Hepatocyte (in vitro differentiated cells): Measurements from ENCODE around the gene ANKS1B. TPM values are rescaled to one million over a fixed set of nuclear protein-coding genes. Genes with fewer than 3 reads are reported as not detected.

Source experiments
- DNase-seq: peaks from one replicate; pipeline ENCODE4 v3.0.0-alpha.2; 2016; ENCODE audit warnings: low spot score
- H2AFZ ChIP-seq: fragments of 200-600 bp; sonication (generic); 2 replicates; pipeline ENCODE4 v1.6.0; 2016; ENCODE audit warnings: antibody characterized with exemption, mild to moderate bottlenecking
- H3K27ac ChIP-seq: fragments of 200-600 bp; sonication (generic); 2 replicates; pipeline ENCODE4 v1.5.1; 2016; ENCODE audit warnings: mild to moderate bottlenecking
- H3K27me3 ChIP-seq: fragments of 200-600 bp; sonication (generic); 2 replicates; pipeline ENCODE4 v1.6.1; 2016
- H3K36me3 ChIP-seq: fragments of 200-600 bp; sonication (generic); replicated peaks from 2 replicates; pipeline ENCODE4 v1.5.1; 2016; ENCODE audit warnings: low read depth; ENCODE audit not compliant: insufficient read depth
- H3K4me1 ChIP-seq: fragments of 200-600 bp; sonication (generic); 2 replicates; pipeline ENCODE4 v1.5.1; 2016; ENCODE audit warnings: mild to moderate bottlenecking, moderate library complexity; ENCODE audit not compliant: insufficient read depth
- H3K4me2 ChIP-seq: fragments of 200-600 bp; sonication (generic); 2 replicates; pipeline ENCODE4 v1.6.0; 2016
- H3K4me3 ChIP-seq: fragments of 200-600 bp; sonication (generic); 2 replicates; pipeline ENCODE4 v1.5.1; 2016; ENCODE audit warnings: mild to moderate bottlenecking
- H3K79me2 ChIP-seq: fragments of 200-600 bp; sonication (generic); 2 replicates; pipeline ENCODE4 v1.6.0; 2017; ENCODE audit warnings: mild to moderate bottlenecking
- H3K9me2 ChIP-seq: fragments of 200-600 bp; sonication (generic); replicated peaks from 2 replicates; pipeline ENCODE4 v1.6.0; 2017; ENCODE audit warnings: mild to moderate bottlenecking; ENCODE audit not compliant: insufficient read depth
- H3K9me3 ChIP-seq: fragments of 200-600 bp; sonication (generic); 2 replicates; pipeline ENCODE4 v1.5.1; 2016; ENCODE audit warnings: low read depth, mild to moderate bottlenecking
- H4K20me1 ChIP-seq: fragments of 200-600 bp; sonication (generic); 2 replicates; pipeline ENCODE4 v1.6.0; 2016; ENCODE audit warnings: mild to moderate bottlenecking; ENCODE audit not compliant: insufficient read depth, poor library complexity, severe bottlenecking
- CTCF ChIP-seq: fragments of 200-600 bp; sonication (generic); IDR thresholded peaks from 2 replicates; pipeline ENCODE4 v1.5.1; 2016; ENCODE audit warnings: antibody characterized with exemption, mild to moderate bottlenecking; ENCODE audit not compliant: poor library complexity
- EZH2 ChIP-seq: fragments of 200-600 bp; sonication (generic); IDR thresholded peaks from 2 replicates; pipeline ENCODE4 v1.6.1; 2016; ENCODE audit warnings: antibody characterized with exemption, mild to moderate bottlenecking, borderline replicate concordance
- EZH2phosphoT487 ChIP-seq: fragments of 200-600 bp; sonication (generic); IDR thresholded peaks from one replicate; pipeline ENCODE4 v1.6.1; 2018; ENCODE audit warnings: antibody characterized with exemption, mild to moderate bottlenecking, low read depth, moderate library complexity; ENCODE audit not compliant: unreplicated experiment, severe bottlenecking
- WGBS: methylation state at CpG from one replicate; pipeline ENCODE4 v1.1.6; 2016; ENCODE audit warnings: low lambda C conversion rate; ENCODE audit errors: missing lambda C conversion rate; 5-methylcytosine and 5-hydroxymethylcytosine counted together
- polyA plus RNA-seq: library from polyadenylated mRNA; unstranded; fragments of >200 nt; fragmentation: Nextera tagmentation; extraction: Ambion mirVana; gene quantifications from 2 replicates; pipeline ENCODE4 v1.2.1, GENCODE V29; 2016
- total RNA-seq: library from RNA; depleted of rRNA; stranded (reverse); fragments of >200 nt; gene quantifications from 2 replicates; pipeline ENCODE4 v1.2.3, GENCODE V29; 2014

Gene ANKS1B
- total and polyA plus RNA-seq, 2 experiments from 2014 or later: 1.6 to 2.2 TPM

- no peak for TF ChIP-seq EZH2phosphoT487
- no peak for TF ChIP-seq EZH2
- TF ChIP-seq CTCF: no peak
- DNase-seq: peak; percentile 4
- Histone ChIP-seq H3K4me2 (peak overlapping the region; percentile 98), H3K4me1 (peaks cover 7% of the 10 kb centered on the region), H2AFZ (peak overlapping the region; percentile 65), H3K79me2 (no peaks in the 10 kb centered on the region), H3K9me2 (no peaks in the 10 kb centered on the region), H3K27ac (no peak overlapping the region), H3K9me3 (no peaks in the 10 kb centered on the region), H4K20me1 (no peaks in the 10 kb centered on the region), H3K27me3 (peaks cover 48% of the 10 kb centered on the region), H3K36me3 (no peaks in the 10 kb centered on the region), H3K4me3 (no peak overlapping the region)
- 38% methylated on average over 20 of the region's 20 CpGs for WGBS
Measured at GRCh38 chr12:99983456-99984258, 1.1 kb downstream of the ANKS1B start.

GRCh38 chr12:99981639-99982190 lies 3.0 kb downstream of the ANKS1B start:
- H3K79me2 ChIP-seq: no peaks in the 10 kb centered on the region
- no peak overlapping the region for H3K4me3 ChIP-seq
- peaks cover 7% of the 10 kb centered on the region for H3K4me1 ChIP-seq
- no peaks in the 10 kb centered on the region for H4K20me1 ChIP-seq
- H3K27ac ChIP-seq: no peak overlapping the region
- no peaks in the 10 kb centered on the region for H3K36me3 ChIP-seq
- H3K9me3 ChIP-seq: no peaks in the 10 kb centered on the region
- H2AFZ ChIP-seq: no peak overlapping the region
- H3K4me2 ChIP-seq: no peak overlapping the region
- TF ChIP-seq EZH2: no peak
- no peak for TF ChIP-seq EZH2phosphoT487
- TF ChIP-seq CTCF: no peak
- H3K27me3 ChIP-seq: peaks cover 52% of the 10 kb centered on the region
- WGBS: 63% methylated on average over 4 of the region's 4 CpGs
- no peaks in the 10 kb centered on the region for H3K9me2 ChIP-seq
- DNase-seq: no peak

GRCh38 chr12:99979471-99979870 lies 5.3 kb downstream of the ANKS1B start:
- peaks cover 42% of the 10 kb centered on the region for H3K27me3 ChIP-seq
- no peaks in the 10 kb centered on the region for H4K20me1 ChIP-seq
- no peak for DNase-seq
- no peaks in the 10 kb centered on the region for H3K4me1 ChIP-seq
- no peaks in the 10 kb centered on the region for H3K36me3 ChIP-seq
- H3K79me2 ChIP-seq: no peaks in the 10 kb centered on the region
- H3K4me2 ChIP-seq: no peak overlapping the region
- TF ChIP-seq EZH2phosphoT487: no peak
- TF ChIP-seq EZH2: no peak
- TF ChIP-seq CTCF: no peak
- no peaks in the 10 kb centered on the region for H3K9me3 ChIP-seq
- H3K9me2 ChIP-seq: no peaks in the 10 kb centered on the region
- no peak overlapping the region for H3K27ac ChIP-seq
- 70% methylated on average over 2 of the region's 2 CpGs for WGBS
- H2AFZ ChIP-seq: no peak overlapping the region
- H3K4me3 ChIP-seq: no peak overlapping the region
